Hematopoietic multipotent progenitor cell treated with erythropoietin and hydrocortisone succinate and interleukin-3 and kit ligand, for 8 days (in vitro differentiated cells): ENCODE measurements around the gene JPH4.
A peak's percentile ranks its signal among the peaks of the same experiment; 100 is the strongest.

Experiments
- DNase-seq: peaks from one replicate; pipeline ENCODE4 v3.0.0-alpha.2; 2015

Gene JPH4

GRCh38 chr14:23561873-23562821 is 16.4 kb downstream of the JPH4 start:
- DNase-seq, result no peak

- no peak for DNase-seq
These were observed 17.3 kb downstream of the JPH4 start for GRCh38 chr14:23561259-23561658.

- no peak for DNase-seq
These were observed 18.6 kb downstream of the JPH4 start for GRCh38 chr14:23559926-23560520.

- peak; percentile 71 for DNase-seq
These were observed 19.3 kb downstream of the JPH4 start for GRCh38 chr14:23559010-23559925.

- no peak for DNase-seq
These were observed 20.1 kb downstream of the JPH4 start for GRCh38 chr14:23558346-23559009.

- DNase-seq, result no peak
These were observed 20.6 kb downstream of the JPH4 start for GRCh38 chr14:23557946-23558345.

GRCh38 chr14:23557521-23557920 is 21.1 kb downstream of the JPH4 start:
- DNase-seq, result no peak

GRCh38 chr14:23556700-23557440 is 21.7 kb downstream of the JPH4 start:
- DNase-seq, result no peak

- peak; percentile 95 for DNase-seq
These were observed 22.5 kb downstream of the JPH4 start, which contains the start of gene THTPA for GRCh38 chr14:23555882-23556699. TSS of gene THTPA (plus strand) at chr14:23556271. CDS start at chr14:23556758, 487 bp downstream.

- DNase-seq, result no peak
These were observed 23.1 kb downstream of the JPH4 start for GRCh38 chr14:23555533-23555881.

- DNase-seq, result peak; percentile 82
These were observed 27.1 kb downstream of the JPH4 start, which contains the start of gene ZFHX2 for GRCh38 chr14:23551266-23552028. TSS of gene ZFHX2 (minus strand) at chr14:23551765. CDS start at chr14:23535325, 16,440 bp downstream.

GRCh38 chr14:23550812-23551265 is 27.8 kb downstream of the JPH4 start:
- no peak for DNase-seq

- no peak for DNase-seq
These were observed 28.3 kb downstream of the JPH4 start for GRCh38 chr14:23550131-23550811.

- DNase-seq, result no peak
These were observed 30.0 kb downstream of the JPH4 start for GRCh38 chr14:23548351-23549318.

- DNase-seq, result no peak
These were observed 30.7 kb downstream of the JPH4 start for GRCh38 chr14:23547924-23548323.

- DNase-seq, result no peak
These were observed 32.0 kb downstream of the JPH4 start for GRCh38 chr14:23546450-23547035.

- no peak for DNase-seq
These were observed 32.7 kb downstream of the JPH4 start for GRCh38 chr14:23545740-23546365.
